ENCODE data around the gene SHISA5.
"Not testable (repeated sequence)": the region's sequence is repeated elsewhere in the genome, so short reads cannot be mapped to it uniquely, and the experiment has no call there.

SHISA5 gene

GRCh38 chr3:48478626-48479555, 25.1 kb downstream of the SHISA5 start:
- no peak for FAIRE-seq
- no peak for TF ChIP-seq POLR2A (IDR thresholded peaks at IDR 0.05; ENCODE audit: low read depth, low read length)
- DNase-seq (ENCODE audit: insufficient read length, low spot score): no peak

GRCh38 chr3:48477959-48478520, 25.9 kb downstream of the SHISA5 start:
- FAIRE-seq (no peak), DNase-seq (ENCODE audit: insufficient read length, low spot score) (no peak)
- TF ChIP-seq POLR2A (IDR thresholded peaks at IDR 0.05; ENCODE audit: low read depth, low read length): no peak

- no peak for FAIRE-seq
- no peak for TF ChIP-seq POLR2A (IDR thresholded peaks at IDR 0.05; ENCODE audit: low read depth, low read length)
- no peak for DNase-seq (ENCODE audit: insufficient read length, low spot score)
Observed at GRCh38 chr3:48476426-48477053, 27.4 kb downstream of the SHISA5 start.

- no peak for FAIRE-seq
- TF ChIP-seq POLR2A (IDR thresholded peaks at IDR 0.05; ENCODE audit: low read depth, low read length): no peak
- no peak for DNase-seq (ENCODE audit: insufficient read length, low spot score)
Observed at GRCh38 chr3:48475188-48475587, 28.8 kb downstream of the SHISA5 start.

- DNase-seq (ENCODE audit: insufficient read length, low spot score) (no peak), FAIRE-seq (no peak)
- TF ChIP-seq POLR2A (IDR thresholded peaks at IDR 0.05; ENCODE audit: low read depth, low read length): no peak
Observed at GRCh38 chr3:48474619-48475018, 29.4 kb downstream of the SHISA5 start.

- FAIRE-seq; DNase-seq (ENCODE audit: insufficient read length, low spot score): not testable (repeated sequence)
Observed at GRCh38 chr3:48474031-48474430, 29.9 kb downstream of the SHISA5 start.

- no peak for TF ChIP-seq POLR2A (IDR thresholded peaks at IDR 0.05; ENCODE audit: low read depth, low read length)
- FAIRE-seq (no peak), DNase-seq (ENCODE audit: insufficient read length, low spot score) (no peak)
Observed at GRCh38 chr3:48473617-48473952, 30.4 kb downstream of the SHISA5 start.

- DNase-seq (ENCODE audit: insufficient read length, low spot score) (peak; percentile 85), FAIRE-seq (peak; percentile 60)
- TF ChIP-seq POLR2A (IDR thresholded peaks at IDR 0.05; ENCODE audit: low read depth, low read length): peak; percentile 10; the same call in 1 of the 2 replicates
Observed at GRCh38 chr3:48472923-48473616, 30.9 kb downstream of the SHISA5 start.

GRCh38 chr3:48472673-48472922, 31.4 kb downstream of the SHISA5 start:
- FAIRE-seq (no peak), DNase-seq (ENCODE audit: insufficient read length, low spot score) (peak; percentile 44)
- TF ChIP-seq POLR2A (IDR thresholded peaks at IDR 0.05; ENCODE audit: low read depth, low read length): no peak

GRCh38 chr3:48470286-48470685, 33.7 kb downstream of the SHISA5 start:
- TF ChIP-seq POLR2A (IDR thresholded peaks at IDR 0.05; ENCODE audit: low read depth, low read length): no peak
- FAIRE-seq (no peak), DNase-seq (ENCODE audit: insufficient read length, low spot score) (no peak)

GRCh38 chr3:48469046-48469915, 34.7 kb downstream of the SHISA5 start:
- no peak for FAIRE-seq
- TF ChIP-seq POLR2A (IDR thresholded peaks at IDR 0.05; ENCODE audit: low read depth, low read length): peak; percentile 3; the same call in 1 of the 2 replicates
- no peak for DNase-seq (ENCODE audit: insufficient read length, low spot score)

GRCh38 chr3:48468329-48468731, 35.6 kb downstream of the SHISA5 start:
- no peak for FAIRE-seq
- DNase-seq (ENCODE audit: insufficient read length, low spot score): no peak
- no peak for TF ChIP-seq POLR2A (IDR thresholded peaks at IDR 0.05; ENCODE audit: low read depth, low read length)

GRCh38 chr3:48467473-48468267, 36.3 kb downstream of the SHISA5 start:
- 0 out of 2 replicates have a peak, but pooled peaks have one; percentile 9 for TF ChIP-seq POLR2A (IDR thresholded peaks at IDR 0.05; ENCODE audit: low read depth, low read length)
- no peak for FAIRE-seq
- no peak for DNase-seq (ENCODE audit: insufficient read length, low spot score)
